Measurements from ENCODE around the gene VIM. TPM values are rescaled to one million over a fixed set of nuclear protein-coding genes. Genes with fewer than 3 reads are reported as not detected.

The VIM gene
- total RNA-seq, 2 experiments from 2014 or later, result 590 to 602 TPM

DNA sequence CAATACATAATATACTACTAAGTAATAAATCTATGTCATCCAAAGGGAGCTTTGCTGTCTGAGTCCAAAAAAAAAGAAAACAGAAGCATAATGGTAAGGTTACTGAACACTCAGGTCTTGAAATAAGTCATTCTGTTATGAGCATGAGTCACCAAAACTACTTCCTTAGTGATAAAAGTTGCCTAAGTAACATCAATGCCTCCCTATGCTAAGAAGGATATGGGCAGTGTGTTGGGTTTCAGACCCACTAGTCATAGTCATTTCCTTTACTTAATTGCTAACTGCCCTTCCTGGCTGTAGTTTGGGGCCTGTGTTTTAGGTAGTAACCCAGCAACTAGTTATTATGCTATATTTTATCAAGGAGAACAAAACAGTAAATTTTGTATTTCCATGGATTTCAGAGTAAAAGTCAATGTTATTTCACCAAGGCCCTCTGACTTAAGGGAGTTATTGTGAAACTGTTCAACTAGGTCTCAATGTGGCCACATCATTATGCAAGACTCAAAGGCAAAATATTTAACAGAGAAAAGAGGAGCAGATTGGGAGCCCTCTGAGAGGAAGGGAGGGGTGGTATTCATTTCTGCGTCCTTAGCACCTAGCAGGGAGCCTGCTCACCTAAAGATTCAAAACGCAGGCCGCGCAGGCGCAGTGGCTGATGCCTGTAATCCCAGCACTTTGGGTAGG lies 11.7 kb upstream of the VIM start:
- DNase-seq, result peak; percentile 54

DNA sequence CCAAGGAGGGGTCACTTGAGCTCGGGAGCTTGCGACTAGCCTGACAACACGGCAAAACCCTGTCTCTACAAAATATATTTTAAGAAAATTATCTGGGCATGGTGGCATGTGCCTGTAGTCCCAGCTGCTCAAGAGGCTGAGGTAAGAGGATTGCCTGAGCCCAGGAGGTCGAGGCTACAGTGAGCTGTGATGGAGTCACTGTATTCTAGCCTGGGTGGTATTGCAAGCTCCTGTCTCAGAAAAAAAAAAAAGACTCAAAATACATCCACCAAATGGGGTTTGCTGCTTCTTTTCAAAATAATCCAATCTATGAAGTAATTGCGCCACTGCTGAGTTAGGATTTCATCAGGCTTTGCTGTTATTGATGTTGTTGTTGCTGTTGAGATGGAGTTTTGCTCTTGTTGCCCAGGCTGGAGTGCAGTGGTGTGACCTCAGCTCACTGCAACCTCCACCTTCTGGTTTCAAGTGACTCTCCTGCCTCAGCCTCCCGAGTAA lies 11.1 kb upstream of the VIM start:
- ChIA-PET POLR2A (interaction anchor here (2.1 to 2.7 kb wide), 2 partner anchors 12 to 16 kb away, joined by 13 to 30 read pairs; partner anchors contain the start of genes TRDMT1 and VIM), CTCF (no interaction called here)
- peaks cover 2% of the 10 kb centered on the region for H3K36me3 Mint-ChIP-seq (ENCODE audit: low read depth)
- intact Hi-C loops (cut with micrococcal nuclease), result no loop called here
- peak overlapping the region; percentile 95 for H3K27ac Mint-ChIP-seq
- H3K27me3 Mint-ChIP-seq, result no peaks in the 10 kb centered on the region
- ATAC-seq (no peak), DNase-seq (no peak)
- H3K4me1 Mint-ChIP-seq (ENCODE audit: low read depth), result peaks cover 55% of the 10 kb centered on the region
- no peak overlapping the region for H3K4me3 Mint-ChIP-seq
- TF ChIP-seq, protein P1, sequence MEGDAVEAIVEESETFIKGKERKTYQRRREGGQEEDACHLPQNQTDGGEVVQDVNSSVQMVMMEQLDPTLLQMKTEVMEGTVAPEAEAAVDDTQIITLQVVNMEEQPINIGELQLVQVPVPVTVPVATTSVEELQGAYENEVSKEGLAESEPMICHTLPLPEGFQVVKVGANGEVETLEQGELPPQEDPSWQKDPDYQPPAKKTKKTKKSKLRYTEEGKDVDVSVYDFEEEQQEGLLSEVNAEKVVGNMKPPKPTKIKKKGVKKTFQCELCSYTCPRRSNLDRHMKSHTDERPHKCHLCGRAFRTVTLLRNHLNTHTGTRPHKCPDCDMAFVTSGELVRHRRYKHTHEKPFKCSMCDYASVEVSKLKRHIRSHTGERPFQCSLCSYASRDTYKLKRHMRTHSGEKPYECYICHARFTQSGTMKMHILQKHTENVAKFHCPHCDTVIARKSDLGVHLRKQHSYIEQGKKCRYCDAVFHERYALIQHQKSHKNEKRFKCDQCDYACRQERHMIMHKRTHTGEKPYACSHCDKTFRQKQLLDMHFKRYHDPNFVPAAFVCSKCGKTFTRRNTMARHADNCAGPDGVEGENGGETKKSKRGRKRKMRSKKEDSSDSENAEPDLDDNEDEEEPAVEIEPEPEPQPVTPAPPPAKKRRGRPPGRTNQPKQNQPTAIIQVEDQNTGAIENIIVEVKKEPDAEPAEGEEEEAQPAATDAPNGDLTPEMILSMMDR (IDR thresholded peaks at IDR 0.05), result no peak
- H3K9me3 Mint-ChIP-seq, result no peaks in the 10 kb centered on the region

More for the DNA sequence above, 11.7 kb upstream of the VIM start:
- CTCF ChIA-PET, result interaction anchor here (0.6 to 1.7 kb wide), 2 partner anchors 10 to 191 kb away, joined by 3 to 6 read pairs; no protein-coding TSS in a partner anchor
- intact Hi-C loops (cut with micrococcal nuclease), result no loop called here
- Mint-ChIP-seq H3K4me1 (ENCODE audit: low read depth) (peaks cover 55% of the 10 kb centered on the region), H3K9me3 (no peaks in the 10 kb centered on the region), H3K4me3 (peak overlapping the region; percentile 32), H3K27me3 (no peaks in the 10 kb centered on the region), H3K27ac (peak overlapping the region; percentile 95), H3K36me3 (ENCODE audit: low read depth) (peaks cover 2% of the 10 kb centered on the region)
- POLR2A ChIA-PET, result interaction anchor here (0.7 to 2.7 kb wide), 3 partner anchors 13 to 191 kb away, joined by 3 to 30 read pairs (median 13); partner anchors contain the start of genes TRDMT1 and VIM
- peak; percentile 96 for ATAC-seq
- TF ChIP-seq, protein P1 (IDR thresholded peaks at IDR 0.05), result no peak

DNA sequence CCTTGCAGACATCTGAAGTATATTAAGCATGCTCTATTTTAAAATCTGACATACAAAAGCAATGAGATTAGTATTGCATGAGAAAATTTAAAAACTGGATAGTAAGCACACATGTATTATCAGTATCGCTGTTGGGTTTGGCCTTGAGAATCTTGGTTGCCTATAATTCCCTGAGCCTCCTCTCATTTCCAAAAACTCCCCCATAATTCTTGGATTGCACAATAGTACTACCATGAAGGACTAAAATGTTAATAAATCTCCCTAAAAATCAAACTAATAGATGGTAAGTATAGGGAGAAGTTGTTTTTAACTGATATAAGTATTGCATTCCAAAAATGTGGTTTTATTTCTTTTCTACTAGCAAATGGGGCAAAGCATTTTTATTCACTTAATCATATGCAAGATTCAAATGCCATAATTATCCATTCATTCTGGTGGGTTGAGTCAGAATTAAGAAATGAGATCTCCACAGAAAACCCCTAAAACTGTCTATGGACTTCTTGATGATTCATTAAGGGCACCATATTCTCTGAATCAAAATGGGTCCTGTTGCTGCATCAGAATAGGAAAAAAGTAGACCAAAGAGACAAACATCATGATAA lies 10.3 kb upstream of the VIM start:
- Mint-ChIP-seq H3K4me3 (no peak overlapping the region), H3K9me3 (no peaks in the 10 kb centered on the region), H3K27ac (peak overlapping the region; percentile 95), H3K27me3 (no peaks in the 10 kb centered on the region), H3K36me3 (ENCODE audit: low read depth) (peaks cover 2% of the 10 kb centered on the region), H3K4me1 (ENCODE audit: low read depth) (peaks cover 55% of the 10 kb centered on the region)
- TF ChIP-seq, protein P1 (IDR thresholded peaks at IDR 0.05), result no peak
- DNase-seq (no peak), ATAC-seq (peak; percentile 24)
- intact Hi-C loops (cut with micrococcal nuclease), result no loop called here
- ChIA-PET CTCF (no interaction called here), POLR2A (interaction anchor here (1.2 to 2.7 kb wide), 2 partner anchors 12 to 326 kb away, joined by 4 to 30 read pairs; partner anchors contain the start of gene VIM)

DNA sequence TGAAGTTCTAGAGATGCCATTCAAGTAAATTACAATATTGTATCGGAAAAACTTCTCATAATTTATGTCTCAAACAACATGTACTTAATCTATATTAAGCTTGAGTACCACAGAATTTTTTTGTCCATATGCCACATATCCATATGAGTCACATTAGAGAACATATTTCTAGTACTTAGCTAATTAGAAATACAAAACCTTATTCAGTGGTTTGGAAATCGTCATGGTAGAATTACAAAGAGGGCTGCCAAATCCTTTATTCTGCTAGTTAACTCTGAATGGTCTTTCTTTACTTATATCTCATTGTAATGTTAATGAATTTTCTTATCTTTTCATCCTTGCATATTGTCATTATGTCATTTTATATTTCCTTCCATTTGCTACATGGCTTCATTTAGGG lies 9.0 kb upstream of the VIM start:
- intact Hi-C loops (cut with micrococcal nuclease), result no loop called here
- Mint-ChIP-seq H3K4me1 (ENCODE audit: low read depth) (peaks cover 55% of the 10 kb centered on the region), H3K9me3 (no peaks in the 10 kb centered on the region), H3K4me3 (no peak overlapping the region), H3K27me3 (no peaks in the 10 kb centered on the region), H3K27ac (no peak overlapping the region), H3K36me3 (ENCODE audit: low read depth) (peaks cover 2% of the 10 kb centered on the region)
- DNase-seq (no peak), ATAC-seq (no peak)
- TF ChIP-seq, protein P1 (IDR thresholded peaks at IDR 0.05), result no peak
- ChIA-PET CTCF (interaction anchor here (1.2 kb wide), 1 partner anchor 8 kb away, joined by 3 read pairs; no protein-coding TSS in a partner anchor), POLR2A (interaction anchor here (0.7 to 1.2 kb wide), 3 partner anchors 11 to 327 kb away, joined by 3 to 4 read pairs (median 3); no protein-coding TSS in a partner anchor)

Measured in activated CD8-positive, alpha-beta T cell treated with anti-CD3 and anti-CD28 coated beads for 36 hours (primary cell).